Middle frontal gyrus (tissue), 1 donor: ENCODE measurements around the gene RPRD1B.

Experiments used
- DNase-seq: peaks from one replicate; pipeline ENCODE4 v3.0.0-alpha.2; 2015; ENCODE audit warnings: low spot score; ENCODE audit errors: extremely low spot score

Gene RPRD1B

DNA sequence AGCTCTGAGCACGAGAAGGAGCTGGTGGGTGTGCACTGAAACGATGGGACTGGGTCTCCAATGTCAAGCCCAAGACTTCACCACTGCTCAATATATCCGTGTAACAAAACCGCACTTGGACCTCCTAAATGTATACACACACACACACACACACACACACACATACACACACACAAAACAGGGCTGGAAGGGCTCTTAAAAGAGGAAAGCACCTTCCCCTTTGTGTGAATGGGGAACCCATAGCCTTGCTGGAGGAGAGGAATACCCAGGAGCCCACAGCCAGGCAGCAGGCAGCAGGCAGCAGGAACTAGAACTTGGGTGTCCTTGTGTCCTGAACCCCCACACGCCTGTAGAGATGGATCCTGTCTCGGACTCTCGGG is 101.7 kb downstream of the RPRD1B start:
- no peak for DNase-seq

DNA sequence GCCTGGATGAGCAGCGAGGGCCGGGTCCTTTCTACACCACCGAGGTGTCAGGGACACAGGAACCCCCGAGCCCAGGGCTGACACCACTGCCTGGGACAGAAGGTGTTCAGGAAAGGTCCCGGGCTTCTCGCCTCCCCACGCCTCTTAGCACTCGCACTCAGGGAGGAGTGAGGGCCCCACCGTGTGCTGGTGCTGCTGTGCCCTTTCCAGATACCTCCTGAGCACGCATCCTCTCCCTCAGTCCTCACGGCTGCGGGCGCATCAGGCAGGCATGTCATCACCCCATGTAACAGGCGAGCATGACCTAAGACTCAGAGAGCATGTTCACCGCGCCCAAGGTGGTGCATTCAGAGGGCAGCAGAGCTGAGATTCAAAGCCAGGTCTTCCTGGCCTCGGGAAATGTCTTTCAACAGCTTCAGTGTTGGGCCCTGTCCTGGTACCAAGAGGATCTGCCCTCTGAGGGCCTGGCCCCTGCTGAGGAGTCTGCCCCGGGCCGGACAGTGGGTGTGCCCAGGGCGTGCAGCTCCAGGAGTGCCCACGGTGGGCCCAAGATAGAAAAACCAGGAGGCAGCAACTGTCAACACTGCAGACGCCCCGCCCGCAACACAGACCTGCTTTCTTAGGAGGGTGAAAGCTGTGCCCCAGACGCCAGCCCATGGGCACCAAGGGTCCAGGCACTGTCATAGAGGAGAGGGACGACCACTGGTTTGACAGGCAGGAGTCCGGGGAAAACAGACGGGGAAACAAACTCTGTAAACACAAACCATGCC is 102.3 kb downstream of the RPRD1B start:
- DNase-seq, result no peak

DNA sequence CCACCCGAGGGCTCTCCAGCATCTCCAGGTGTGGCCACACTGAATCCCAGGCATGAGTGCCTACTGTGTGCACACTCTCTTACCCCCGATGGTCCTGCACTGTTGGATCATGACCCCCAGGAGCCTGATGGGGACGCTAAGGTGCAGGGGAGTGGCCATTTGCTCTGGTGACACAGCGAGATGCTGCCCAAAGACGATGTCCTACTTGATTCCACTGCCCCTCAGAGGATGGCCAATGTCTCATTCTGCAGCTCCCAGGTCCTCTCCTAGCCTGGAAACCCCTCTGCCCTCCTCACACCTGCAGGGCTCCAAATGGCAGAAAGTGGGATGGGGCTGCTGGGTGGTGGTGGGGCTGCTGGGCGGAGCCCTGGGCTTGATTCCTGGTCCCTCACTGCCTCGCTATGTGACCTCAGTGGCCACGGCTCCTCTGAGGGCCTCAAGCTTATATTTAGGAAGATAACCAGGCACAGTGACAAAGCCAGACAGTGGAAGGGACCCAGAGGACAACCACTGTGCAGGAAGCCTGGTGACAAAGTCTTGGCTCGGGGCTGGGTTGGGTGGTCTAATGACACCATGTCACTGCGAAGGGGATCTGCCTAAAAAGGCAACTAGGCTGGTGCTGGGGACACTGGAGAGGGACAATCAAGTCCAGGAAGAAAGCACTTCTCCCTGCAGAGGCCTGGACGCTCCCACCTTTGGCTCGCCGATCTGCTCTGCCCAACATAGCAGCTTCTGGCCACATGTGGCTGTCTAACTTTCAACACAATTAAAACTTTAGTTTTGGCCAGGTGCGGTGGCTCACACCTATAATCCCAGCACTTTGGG is 103.1 kb downstream of the RPRD1B start:
- no peak for DNase-seq

DNA sequence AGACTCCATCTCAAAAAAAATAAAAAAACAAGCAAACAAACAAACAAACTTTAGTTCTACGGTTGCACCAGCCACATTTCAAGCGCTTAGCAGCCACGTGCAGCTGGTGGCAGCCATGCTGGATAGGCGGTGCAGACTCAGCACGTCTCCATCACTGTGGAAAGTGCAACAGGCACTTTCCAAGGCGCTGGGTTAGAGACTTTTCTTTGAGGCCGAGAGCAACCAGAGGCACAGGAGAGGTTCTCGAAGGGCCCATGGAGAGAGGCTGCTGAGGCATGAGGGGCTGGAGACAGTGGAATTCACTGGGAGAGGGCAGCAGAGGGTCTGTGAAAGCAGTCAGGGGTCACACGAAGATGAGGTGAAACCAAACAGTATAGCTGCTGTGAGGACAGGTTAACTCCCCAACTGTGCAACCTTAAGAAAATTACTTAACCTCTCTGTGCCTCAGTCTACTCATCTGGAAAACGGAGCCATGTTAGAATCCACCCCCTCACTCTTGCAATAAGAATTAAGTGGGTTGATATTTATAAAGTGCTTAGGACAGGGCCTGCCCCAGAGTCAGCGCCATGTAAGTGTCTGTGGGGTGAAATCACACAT is 104.0 kb downstream of the RPRD1B start:
- no peak for DNase-seq

DNA sequence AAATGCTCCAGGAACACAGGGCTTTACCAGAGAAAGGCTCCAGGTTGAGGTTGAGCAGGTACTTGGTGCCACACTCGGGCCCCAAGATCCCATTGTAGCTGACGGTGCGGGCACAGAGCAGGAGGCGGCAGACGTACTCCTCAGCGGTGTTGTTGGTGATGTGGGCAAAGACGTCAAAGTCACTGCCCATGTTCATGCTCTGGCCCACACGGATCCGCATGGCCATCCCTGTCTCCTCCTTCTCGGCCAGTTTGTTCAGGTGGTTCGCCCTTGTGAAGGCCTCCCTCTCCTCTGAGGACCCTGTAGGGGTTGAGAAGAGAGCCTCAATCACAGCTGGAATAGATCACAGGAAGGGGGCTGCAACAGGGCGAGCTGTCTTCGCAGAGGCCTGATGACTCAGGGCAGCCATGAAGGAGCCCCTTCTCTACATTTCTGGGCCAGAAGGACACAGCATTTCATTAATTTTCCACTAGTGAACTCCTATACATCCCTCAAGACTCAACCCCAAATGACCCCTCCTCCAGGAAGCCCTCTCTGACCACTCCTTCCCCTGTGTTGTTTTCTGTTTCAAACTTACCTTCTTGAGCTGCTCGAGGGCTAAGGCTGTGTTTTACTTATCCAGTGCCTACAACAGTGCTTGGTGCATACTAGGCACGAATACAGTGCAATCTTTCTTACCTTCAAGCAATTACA is 104.7 kb downstream of the RPRD1B start:
- DNase-seq, result no peak

DNA sequence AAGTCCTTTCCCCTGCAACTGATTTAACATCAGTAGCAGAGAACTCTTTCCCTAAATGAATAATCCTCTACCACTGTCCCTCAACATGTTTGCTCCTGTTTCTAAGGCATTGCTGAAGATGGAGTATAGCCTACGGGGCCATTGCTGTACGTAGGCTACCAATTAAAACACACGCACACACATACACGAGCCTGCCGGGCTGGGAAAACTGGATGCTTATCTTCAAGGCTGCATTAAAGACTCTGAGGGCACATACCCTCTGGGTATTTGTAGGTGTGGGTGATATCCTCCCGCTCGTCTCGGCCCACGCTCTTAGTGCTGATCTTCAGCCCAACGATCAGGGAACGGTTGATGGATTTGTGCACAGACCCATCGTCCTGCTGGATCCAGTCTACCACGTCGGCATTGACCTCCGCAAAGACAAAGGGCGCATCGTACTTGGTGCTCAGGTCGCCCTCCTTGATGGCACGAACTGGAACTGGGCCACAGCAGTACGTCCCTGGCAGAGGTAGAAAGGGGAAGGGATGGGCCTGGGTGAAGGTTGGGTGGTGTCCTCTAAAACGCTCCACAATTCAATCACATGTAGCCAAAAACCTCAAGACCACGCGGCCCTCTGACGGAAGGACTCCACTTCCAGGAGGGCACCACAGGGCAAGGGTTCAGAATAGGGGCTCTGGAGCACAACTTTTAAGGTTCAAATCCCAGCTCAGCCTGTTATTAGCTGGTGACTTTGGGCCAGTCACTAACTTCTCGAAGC is 105.8 kb downstream of the RPRD1B start:
- no peak for DNase-seq

DNA sequence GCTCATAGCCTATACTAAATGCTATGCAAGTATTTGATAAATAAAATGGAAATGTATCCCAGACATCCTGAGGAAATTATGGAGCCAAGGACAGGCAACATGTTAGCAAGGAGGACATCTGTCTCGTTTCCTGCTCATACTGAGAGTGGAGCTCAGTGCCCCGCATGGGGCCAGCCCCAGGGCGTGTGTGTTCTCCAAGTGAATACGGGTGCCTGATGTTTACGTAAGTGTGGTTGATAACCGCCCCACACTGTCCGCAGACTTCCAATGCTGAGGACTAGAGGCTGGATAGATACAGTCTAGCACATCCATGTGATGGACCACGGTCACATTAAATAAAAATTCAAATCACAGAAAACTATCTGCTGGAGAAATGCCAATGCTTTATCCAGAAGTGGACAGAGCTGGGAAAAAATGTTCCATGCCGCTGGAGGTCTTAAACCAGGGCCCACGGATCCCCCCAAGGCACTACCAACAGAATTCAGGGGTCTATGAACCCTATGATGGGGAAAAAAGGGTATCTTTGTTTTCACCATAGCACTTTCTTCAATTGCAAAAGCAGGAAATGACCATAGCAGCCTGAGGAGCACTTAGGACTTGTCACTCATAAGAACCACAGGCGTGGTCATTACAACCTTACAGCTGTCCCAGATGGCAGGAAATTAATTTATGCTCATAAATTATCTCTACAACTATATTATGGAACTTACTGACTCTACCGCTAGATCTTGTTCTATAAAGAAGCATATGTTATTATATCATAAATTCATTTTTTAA is 106.6 kb downstream of the RPRD1B start:
- no peak for DNase-seq

DNA sequence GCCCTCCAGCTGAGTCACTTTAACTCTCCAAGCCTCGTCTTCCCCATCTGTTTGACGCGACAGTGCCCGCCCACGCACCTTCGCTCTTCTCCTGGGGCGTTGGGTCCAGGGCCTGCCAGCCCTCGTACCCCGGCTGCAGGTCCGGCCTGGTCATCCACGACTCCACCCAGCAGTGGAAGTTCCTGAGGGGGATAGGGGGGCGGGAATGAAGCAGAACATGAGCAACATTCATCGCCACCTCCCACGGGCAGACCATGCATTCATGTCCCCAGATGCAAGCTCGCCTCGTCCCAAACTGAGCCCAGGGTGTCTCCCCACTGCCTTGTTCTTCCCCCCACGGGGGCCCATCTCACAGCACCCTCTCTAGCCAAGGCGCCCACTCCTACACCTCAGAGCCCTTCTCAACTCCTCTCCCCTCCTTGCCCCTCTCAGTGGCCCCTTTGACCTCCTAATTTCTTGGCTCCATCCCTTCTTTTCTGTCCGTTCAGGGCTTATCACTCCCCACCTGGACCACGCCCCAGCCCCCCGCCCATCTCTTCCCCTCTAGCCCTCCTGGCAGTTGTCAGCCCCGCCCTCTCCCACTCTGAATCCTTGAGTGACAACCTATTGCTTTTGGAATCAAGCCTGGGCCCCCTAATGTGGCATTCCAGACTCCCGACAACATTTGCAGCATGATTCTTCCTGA is 107.8 kb downstream of the RPRD1B start:
- DNase-seq, result no peak
